CD4-positive, alpha-beta T cell treated with Interleukin-12 subunit alpha and Interleukin-12 subunit beta, for 1 hour (primary cell): ENCODE results near the gene STAT5B.
"Not testable (repeated sequence)": the region's sequence is repeated elsewhere in the genome, so short reads cannot be mapped to it uniquely, and the experiment has no call there.

Source experiments
- DNase-seq: peaks from one replicate; pipeline ENCODE4 v3.0.0-alpha.2; 2020

STAT5B gene

DNA sequence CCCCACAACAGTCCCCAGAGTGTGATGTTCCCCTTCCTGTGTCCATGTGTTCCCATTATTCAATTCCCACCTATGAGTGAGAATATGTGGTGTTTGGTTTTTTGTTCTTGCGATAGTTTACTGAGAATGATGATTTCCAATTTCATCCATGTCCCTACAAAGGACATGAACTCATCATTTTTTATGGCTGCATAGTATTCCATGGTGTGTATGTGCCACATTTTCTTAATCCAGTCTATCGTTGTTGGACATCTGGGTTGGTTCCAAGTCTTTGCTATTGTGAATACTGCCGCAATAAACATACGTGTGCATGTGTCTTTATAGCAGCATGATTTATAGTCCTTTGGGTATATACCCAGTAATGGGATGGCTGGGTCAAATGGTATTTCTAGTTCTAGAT lies 11.8 kb downstream of the STAT5B start:
- DNase-seq: not testable (repeated sequence)

DNA sequence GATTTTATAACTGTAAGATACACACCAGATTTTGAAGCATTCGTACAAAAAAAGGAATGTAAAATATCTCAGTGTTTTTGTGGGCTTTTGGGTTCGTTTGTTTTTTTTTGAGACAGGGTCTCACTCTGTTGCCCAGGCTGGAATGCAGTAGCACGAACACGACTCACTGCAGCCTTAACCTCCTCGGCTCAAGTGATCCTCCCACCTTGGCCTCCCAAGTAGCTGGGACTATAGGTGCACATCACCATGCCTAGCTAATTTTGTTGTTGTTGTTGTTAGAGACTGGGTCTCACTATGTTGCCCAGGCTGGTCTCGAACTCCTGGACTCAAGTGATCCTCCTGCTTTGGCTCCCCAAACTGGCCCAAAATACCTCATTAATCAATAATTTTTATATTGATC lies 15.9 kb downstream of the STAT5B start:
- DNase-seq: no peak

DNA sequence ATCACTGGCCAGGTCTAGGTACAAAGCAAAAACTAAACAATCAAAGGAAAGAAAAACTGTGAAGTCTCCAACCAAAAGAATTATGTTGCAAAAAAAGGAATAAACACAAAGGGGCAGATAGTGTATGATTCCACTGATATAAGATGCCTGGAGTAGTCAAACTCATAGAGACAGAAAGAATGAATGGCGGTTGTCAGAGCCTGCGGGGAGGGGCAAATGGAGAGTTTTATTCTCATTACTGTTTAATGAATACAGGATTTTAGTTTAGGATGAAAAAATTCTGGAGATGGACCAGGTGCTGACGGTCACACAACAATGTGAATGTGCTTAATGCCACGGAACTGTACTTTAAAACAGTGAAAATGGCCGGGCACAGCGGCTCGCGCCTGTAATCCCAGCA lies 20.7 kb downstream of the STAT5B start:
- no peak for DNase-seq

DNA sequence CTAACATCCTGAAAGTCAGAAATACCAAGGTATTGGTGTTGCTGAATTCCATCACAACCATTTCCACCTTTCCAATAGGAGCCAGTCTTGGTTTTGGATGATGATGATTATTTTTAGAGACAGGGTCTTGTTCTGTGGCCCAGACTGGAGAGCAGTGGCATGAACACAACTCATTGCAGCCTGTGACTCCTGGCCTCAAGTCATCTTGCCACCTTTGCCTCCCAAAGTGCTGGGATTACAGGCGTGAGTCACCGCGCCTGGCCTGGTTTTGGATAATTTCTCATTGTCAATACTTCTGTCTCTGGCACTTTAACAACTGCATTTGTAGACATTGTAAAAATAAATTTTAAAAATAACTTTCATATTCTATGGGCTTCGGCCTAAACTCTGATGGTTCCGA lies 22.6 kb downstream of the STAT5B start:
- no peak for DNase-seq

DNA sequence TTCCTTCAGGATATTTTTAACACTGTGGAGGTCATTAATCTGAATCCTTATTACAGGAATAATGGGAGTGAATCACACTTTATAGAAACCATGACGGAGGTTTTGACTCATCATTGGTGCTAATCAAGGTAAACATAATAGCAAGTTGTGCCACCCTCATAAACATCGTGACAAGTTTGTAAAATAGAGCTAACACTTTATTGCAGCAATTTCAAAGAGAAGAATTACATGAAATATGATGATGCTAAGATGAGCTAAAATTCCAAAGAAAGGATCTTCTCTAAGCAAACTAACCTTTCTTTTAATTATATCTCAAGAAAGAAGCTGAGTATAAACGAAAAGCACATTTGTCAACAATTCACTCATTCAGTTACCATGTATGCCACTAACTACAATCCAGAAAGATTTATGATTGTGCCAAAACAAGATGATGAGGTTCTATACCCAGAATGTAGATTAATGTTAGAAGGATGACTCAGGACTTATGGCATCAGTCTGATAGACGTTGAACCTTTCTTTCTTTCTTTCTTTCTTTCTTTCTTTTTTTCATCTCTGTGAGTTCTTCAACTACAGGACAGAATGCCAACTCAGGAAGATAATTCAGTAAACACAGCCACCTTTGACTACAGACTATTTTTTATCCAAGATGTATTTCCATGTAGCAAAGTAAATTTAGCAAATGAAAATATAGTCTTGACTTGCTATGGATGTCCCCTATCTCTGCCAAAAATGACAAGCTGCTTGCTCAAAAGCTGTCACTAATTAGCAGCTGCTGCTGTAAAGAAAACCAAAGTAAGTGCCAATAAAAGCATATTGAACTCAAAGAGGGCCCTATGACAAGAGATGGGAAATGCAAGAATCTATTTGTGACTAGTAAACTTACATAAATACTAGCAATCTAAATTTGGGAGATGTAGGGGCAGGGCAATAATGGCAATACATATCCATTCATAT lies 23.3 kb downstream of the STAT5B start:
- DNase-seq: no peak

DNA sequence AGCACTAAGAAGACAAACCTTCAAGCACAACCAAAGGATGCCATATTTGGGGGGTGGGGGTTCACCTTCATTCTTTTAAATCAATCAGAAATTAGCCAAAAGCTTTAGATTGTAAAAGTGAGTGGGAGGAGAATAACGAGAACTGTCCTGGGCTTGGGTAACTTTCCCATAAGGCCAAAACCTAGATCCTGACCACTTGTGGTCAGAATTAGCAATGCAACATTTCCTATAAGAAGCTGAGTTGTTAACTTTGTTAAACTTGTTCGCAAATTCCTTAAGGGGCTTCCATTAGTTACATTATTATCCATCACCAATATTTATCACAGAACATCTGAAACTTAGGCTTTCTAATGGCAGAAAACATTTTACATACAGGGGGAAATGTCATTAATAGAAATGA lies 25.1 kb downstream of the STAT5B start:
- no peak for DNase-seq

DNA sequence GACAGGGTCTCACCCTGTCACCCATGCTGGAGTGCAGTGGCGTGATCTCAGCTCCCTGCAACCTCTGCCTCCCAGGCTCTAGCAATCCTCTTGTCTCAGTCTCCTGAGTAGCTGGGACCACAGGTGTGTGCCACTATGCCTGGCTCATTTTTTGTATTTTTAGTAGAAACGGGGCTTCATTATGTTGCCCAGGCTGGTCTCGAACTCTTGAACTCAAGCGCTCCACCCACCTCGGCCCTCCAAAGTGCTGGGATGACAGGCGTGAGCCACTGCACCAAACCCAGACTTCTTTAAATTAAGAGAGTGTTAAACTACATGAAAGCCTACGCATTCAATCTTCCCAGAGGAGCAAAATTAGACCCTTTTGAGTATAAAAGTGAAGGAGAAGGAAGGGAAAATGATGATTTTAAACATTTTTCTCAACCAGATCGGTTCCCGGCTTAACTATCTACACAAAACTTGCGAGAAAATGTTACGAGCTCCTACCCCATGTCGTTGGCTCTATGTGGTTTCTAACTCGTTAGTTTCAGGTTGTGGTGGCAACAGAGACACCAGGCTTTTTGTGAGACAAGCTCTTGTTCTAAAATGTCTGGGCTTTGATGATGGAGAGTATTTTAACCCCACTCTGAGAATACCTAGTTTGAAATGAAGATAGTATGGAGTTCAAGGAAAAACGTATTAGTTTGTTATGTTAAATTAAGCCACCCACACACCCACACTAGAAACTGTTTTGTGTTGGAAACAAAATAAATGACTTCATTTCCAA lies 26.3 kb downstream of the STAT5B start:
- peak; percentile 79 for DNase-seq

DNA sequence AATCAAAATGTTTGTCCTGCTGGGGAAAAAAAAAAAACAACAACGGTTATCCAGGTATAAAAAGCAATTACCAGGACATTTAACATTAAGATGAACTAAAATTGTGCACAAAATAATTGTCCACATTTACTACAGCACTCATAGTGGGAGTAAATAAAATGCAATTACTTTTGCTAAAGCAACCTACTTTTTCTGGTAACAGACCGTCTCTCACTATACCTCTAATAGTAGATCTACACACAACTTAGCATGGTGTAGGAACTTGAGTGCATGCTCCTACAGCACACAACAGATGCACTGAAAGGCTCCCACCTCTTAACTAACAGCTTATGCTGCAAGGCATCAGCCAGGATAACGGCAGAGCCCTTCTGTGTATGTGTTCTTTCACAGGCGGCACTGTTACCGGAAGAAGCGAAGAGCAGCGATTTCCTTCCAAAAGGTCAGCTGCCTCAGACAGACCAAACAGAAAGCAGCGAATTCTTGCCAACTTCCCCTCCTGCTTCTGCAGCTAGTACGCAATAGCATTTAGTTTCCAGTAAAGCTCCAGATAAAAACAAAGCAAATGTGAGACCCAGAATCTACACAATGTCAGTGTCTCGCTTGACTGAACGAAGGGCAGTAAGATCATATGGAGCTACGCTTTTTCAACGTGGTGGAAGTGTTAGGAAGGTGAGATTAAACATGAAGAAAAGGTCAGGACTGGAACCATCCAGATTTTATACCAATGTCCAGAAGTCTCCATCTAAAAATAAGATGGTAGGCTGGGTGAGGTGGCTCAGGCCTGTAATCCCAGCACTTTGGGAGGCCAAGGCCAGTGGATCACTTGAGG lies 27.6 kb downstream of the STAT5B start:
- DNase-seq: peak; percentile 88

- DNase-seq: no peak
Observed at GRCh38 chr17:42247734-42248133, 28.5 kb downstream of the STAT5B start.

DNA sequence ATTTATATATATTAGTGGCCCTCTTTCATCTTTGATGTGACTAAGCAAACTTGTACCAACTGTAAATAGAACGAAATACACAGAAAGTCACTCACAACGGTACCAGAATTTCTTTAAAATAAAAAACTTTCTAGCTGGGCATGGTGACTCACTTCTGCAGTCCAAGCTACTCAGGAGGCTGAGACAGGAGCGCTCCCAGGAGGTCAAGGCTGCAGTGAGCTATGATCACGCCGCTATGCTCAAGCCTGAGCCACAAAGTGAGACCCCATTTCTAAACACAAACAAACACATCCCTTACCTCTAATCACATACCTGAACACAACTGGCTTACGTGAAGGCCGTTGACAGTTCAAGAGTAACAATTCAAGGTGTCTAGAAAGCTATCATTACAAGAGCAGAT lies 29.7 kb downstream of the STAT5B start:
- DNase-seq: no peak

- DNase-seq: not testable (repeated sequence)
Observed at GRCh38 chr17:42245183-42245582, 31.0 kb downstream of the STAT5B start.

DNA sequence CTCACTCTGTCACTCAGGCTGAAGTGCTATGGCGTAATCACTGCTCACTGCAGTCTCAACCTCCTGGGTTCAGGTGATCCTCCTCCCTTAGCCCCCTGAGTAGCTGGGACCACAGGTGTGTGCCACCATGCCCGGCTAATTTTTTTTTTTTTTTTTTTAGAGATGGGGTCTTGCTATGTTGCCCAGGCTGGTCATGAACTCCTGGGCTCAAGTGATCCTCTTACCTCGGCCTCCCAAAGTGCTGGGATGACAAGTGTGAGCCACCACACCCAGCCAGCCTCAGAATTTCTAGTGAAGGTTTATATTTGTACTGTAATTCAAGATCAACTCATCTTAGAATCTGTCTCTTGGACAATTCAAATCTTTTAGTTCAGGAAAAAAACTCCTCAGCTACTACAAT lies 32.1 kb downstream of the STAT5B start:
- DNase-seq: not testable (repeated sequence)

- no peak for DNase-seq
Observed at GRCh38 chr17:42243493-42243982, 32.7 kb downstream of the STAT5B start.

GRCh38 chr17:42241871-42242270 lies 34.3 kb downstream of the STAT5B start:
- no peak for DNase-seq

DNA sequence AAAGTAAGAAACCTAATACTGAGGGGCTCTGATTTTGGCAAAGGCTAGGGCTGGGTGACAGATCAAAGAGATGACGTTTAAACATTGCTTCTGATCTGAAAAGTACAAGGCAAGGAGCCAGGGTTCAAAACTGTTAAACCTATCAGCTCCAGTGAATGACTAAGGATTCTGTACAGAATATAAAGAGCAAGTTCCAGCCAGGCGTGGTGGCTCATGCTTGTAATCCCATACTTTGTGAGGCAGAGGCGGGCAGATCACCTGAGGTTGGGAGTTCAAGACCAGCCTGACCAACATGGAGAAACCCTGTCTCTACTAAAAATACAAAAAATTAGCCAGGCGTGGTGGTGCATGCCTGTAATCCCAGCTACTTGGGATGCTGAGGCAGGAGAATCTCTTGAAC lies 35.3 kb downstream of the STAT5B start:
- DNase-seq: not testable (repeated sequence)

DNA sequence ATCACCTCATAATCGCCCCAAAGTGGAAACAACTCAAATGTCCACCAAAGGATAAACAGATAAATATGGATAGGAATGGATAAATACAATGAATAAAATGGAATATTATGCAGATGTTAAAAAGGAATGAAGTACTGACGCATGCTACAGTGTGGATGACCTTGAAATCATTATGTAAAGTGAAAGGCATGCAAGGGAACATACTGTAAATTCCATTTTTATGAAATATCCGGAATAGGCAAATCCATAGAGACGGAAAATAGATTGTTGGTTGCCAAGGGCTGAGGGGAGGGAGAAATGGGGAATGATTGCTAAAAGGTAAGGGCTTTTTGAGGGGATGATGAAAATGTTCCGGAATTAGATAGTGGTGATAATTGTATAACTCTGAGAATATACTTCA lies 36.0 kb downstream of the STAT5B start:
- no peak for DNase-seq

- not testable (repeated sequence) for DNase-seq
Observed at GRCh38 chr17:42239576-42239975, 36.6 kb downstream of the STAT5B start.

- DNase-seq: no peak
Observed at GRCh38 chr17:42236760-42237159, 39.4 kb downstream of the STAT5B start.

- DNase-seq: no peak
Observed at GRCh38 chr17:42233994-42234393, 42.2 kb downstream of the STAT5B start.

GRCh38 chr17:42233156-42233555 lies 43.0 kb downstream of the STAT5B start:
- DNase-seq: no peak

- no peak for DNase-seq
Observed at GRCh38 chr17:42230225-42230624, 46.0 kb downstream of the STAT5B start.

GRCh38 chr17:42227849-42228700 lies 48.1 kb downstream of the STAT5B start:
- DNase-seq: no peak
